ENCODE results near the gene TMOD3. TPM values are rescaled to one million over a fixed set of nuclear protein-coding genes. Genes with fewer than 3 reads are reported as not detected.

Gene TMOD3
- total RNA-seq (2022) (53.6 and 60.1 TPM in 2 replicates), Bru-seq, nascent RNA (percentile 89 among the genes with signal in this experiment), BruChase-seq, experiment 1, labeled RNA remaining after a 6-hour chase (percentile 93 among the genes with signal in this experiment), BruChase-seq, experiment 2, labeled RNA remaining after a 2-hour chase (percentile 84 among the genes with signal in this experiment)
- long read RNA-seq, full-length matches to known transcripts: 69 of 90 reads
- long read RNA-seq, partial matches to known transcripts: 2 of 90 reads
- long read RNA-seq, other reads (novel, unspliced or antisense): 19 of 90 reads

DNA sequence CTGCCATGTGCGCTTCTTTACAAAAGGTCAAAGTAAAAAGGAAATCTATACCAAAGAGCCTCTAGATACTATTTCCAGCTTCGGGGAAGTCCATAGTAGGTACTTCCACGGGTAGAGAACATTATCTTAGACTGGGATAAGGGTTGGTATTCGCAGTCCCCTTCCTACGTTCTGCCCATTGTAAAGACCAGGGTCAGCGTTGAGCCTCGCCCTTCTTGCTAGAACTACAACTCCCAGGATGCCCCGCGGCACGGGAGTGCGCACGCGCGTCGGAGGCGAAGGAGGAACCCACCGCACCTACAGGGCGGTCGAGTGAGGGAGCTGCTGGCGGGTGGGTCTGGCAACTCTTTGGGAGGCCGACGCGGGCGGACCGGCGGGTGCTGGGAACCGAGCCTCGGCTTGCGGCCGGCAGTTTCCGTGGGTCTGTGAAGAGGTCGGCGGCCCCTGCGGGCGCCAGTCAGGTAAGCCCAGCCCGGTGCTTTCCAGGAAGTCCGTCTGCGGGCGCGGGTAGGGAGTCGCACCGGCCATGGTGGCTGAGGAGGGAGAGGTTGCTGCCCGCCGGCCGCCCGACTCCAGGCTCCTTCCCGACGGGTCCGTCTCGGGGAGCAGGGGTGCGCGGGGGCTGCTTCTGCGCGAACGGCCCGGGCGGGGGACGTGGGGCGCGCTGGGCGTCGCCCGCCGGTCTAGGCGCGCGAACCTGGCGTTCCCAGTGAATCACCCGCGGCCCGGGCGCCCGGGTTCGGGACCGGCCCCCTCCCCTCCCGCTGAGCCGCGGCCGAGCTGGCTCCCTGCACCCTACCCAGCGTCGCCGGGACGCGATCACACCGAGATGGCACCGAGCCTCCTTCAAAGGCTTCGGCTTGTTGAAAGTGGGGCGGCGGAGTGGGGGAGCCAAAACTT is at the start of gene TMOD3:
TSS of gene TMOD3 (plus strand) at position 278 of the 900 bp plus-strand sequence. CDS start 33,232 bp downstream, outside the sequence.
- TSS peak; percentile 45 for BruUV-seq (replicated peaks)
- CTCF ChIA-PET: interaction anchor here (0.7 to 1.2 kb wide), 4 partner anchors 11 to 73 kb away, joined by 3 to 4 read pairs (median 4); no protein-coding TSS in a partner anchor
- H3K4me3 Mint-ChIP-seq (ENCODE audit: low read depth, unreplicated experiment): peak within 1 kb of the TSS; percentile 95
- H3K27me3 Mint-ChIP-seq (ENCODE audit: unreplicated experiment): no peaks in the 10 kb centered on the region
- H3K27ac Mint-ChIP-seq (ENCODE audit: unreplicated experiment): peak within 1 kb of the TSS; percentile 91
- TF ChIP-seq, protein P1, sequence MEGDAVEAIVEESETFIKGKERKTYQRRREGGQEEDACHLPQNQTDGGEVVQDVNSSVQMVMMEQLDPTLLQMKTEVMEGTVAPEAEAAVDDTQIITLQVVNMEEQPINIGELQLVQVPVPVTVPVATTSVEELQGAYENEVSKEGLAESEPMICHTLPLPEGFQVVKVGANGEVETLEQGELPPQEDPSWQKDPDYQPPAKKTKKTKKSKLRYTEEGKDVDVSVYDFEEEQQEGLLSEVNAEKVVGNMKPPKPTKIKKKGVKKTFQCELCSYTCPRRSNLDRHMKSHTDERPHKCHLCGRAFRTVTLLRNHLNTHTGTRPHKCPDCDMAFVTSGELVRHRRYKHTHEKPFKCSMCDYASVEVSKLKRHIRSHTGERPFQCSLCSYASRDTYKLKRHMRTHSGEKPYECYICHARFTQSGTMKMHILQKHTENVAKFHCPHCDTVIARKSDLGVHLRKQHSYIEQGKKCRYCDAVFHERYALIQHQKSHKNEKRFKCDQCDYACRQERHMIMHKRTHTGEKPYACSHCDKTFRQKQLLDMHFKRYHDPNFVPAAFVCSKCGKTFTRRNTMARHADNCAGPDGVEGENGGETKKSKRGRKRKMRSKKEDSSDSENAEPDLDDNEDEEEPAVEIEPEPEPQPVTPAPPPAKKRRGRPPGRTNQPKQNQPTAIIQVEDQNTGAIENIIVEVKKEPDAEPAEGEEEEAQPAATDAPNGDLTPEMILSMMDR (IDR thresholded peaks at IDR 0.05; ENCODE audit: unreplicated experiment): no peak
- no peaks in the 10 kb centered on the region for H3K9me3 Mint-ChIP-seq (ENCODE audit: low read depth, unreplicated experiment)
- H3K36me3 Mint-ChIP-seq (ENCODE audit: insufficient read depth, unreplicated experiment): peaks cover 26% of the 10 kb centered on the region
- intact Hi-C loops (cut with micrococcal nuclease; ENCODE audit: unreplicated experiment): loop anchor here (2.0 to 5.0 kb wide), 3 partner anchors 15 to 77 kb away; no protein-coding TSS in a partner anchor
- H3K4me1 Mint-ChIP-seq (ENCODE audit: low read depth, unreplicated experiment): peaks cover 50% of the 10 kb centered on the region
- peak; percentile 94 for DNase-seq

DNA sequence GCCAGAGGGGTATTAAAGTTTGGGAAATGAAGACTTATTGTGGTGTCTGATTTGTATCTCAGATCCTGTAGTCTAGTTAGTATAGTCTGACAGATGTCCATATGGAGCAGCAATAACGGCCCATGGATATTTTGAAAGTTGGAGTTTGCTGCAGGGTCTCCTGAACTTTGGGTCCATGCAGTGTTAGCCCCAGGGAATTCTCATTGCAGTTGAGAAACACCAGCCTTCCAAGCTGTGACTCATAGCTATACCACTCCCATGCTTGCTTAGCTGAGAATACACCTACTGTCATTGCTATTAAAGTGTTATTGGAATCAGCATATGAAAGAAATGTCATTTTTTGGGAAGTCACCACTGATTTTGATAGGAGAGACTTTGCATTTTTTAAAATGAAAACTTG is 48.8 kb upstream of the TMOD3 start:
- intact Hi-C loops (cut with micrococcal nuclease; ENCODE audit: unreplicated experiment): loop anchor here (5.0 to 10.0 kb wide), 2 partner anchors 192 to 444 kb away; partner anchors contain the start of gene LEO1
- TF ChIP-seq, protein P1 (IDR thresholded peaks at IDR 0.05; ENCODE audit: unreplicated experiment): no peak
- H3K9me3 Mint-ChIP-seq (ENCODE audit: low read depth, unreplicated experiment): peaks cover 2% of the 10 kb centered on the region
- no TSS peak for BruUV-seq (replicated peaks)
- no peaks in the 10 kb centered on the region for H3K27me3 Mint-ChIP-seq (ENCODE audit: unreplicated experiment)
- CTCF ChIA-PET: no interaction called here
- H3K36me3 Mint-ChIP-seq (ENCODE audit: insufficient read depth, unreplicated experiment): no peaks in the 10 kb centered on the region
- DNase-seq: no peak
- H3K4me1 Mint-ChIP-seq (ENCODE audit: low read depth, unreplicated experiment): no peaks in the 10 kb centered on the region
- no peak overlapping the region for H3K27ac Mint-ChIP-seq (ENCODE audit: unreplicated experiment)
- H3K4me3 Mint-ChIP-seq (ENCODE audit: low read depth, unreplicated experiment): no peak overlapping the region

DNA sequence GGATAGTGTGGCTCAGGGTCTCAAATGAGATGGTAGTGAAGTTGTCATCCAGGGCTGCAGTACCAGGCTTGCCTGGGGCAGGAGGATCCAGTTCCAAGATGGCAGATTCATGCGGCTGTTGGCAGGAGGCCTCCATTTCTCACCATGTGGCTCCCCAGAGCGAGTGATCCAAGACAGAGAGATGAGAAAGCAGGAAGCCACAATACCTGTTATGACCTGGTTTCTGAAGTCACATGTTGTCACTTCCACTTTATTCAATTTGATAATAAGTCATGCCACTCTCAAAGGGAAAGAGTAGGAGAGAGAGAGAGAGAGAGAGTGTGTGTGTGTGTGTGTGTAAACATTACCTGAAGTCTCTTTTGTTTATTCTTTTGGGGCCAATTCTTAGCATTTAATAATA is 47.9 kb upstream of the TMOD3 start:
- BruUV-seq (replicated peaks): no TSS peak
- intact Hi-C loops (cut with micrococcal nuclease; ENCODE audit: unreplicated experiment): loop anchor here (5.0 to 10.0 kb wide), 2 partner anchors 191 to 443 kb away; partner anchors contain the start of gene LEO1
- DNase-seq: no peak
- Mint-ChIP-seq H3K4me3 (ENCODE audit: low read depth, unreplicated experiment) (no peak overlapping the region), H3K27me3 (ENCODE audit: unreplicated experiment) (no peaks in the 10 kb centered on the region), H3K36me3 (ENCODE audit: insufficient read depth, unreplicated experiment) (no peaks in the 10 kb centered on the region), H3K9me3 (ENCODE audit: low read depth, unreplicated experiment) (peaks cover 2% of the 10 kb centered on the region), H3K4me1 (ENCODE audit: low read depth, unreplicated experiment) (no peaks in the 10 kb centered on the region), H3K27ac (ENCODE audit: unreplicated experiment) (no peak overlapping the region)
- TF ChIP-seq, protein P1 (IDR thresholded peaks at IDR 0.05; ENCODE audit: unreplicated experiment): no peak
- CTCF ChIA-PET: no interaction called here

DNA sequence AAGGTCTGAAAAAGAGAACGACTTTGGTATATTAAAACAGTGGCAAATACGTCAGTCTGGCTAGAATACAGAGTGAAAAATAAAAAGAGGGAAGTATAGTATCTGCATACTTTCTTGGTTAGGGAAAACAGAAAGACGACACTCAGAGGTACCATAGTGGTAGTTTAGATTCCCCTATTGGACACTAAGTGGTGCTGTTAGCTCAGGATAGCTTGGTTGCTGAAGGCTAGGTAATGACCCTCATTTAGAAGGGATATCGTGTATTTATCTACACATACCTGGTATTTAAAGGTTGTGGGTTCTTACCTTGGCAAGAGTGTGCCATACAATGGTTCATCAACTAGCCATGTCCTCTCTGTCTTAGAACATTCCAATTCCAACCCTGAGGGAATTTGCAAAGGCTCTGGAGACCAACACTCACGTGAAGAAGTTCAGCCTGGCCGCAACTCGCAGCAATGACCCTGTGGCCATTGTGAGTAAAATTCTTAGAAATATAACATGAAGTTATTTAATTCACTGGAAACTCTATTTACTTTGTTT is 47.0 kb upstream of the TMOD3 start:
- intact Hi-C loops (cut with micrococcal nuclease; ENCODE audit: unreplicated experiment): loop anchor here (1.0 to 10.0 kb wide), 4 partner anchors 125 to 442 kb away; partner anchors contain the start of gene LEO1
- H3K9me3 Mint-ChIP-seq (ENCODE audit: low read depth, unreplicated experiment): peaks cover 2% of the 10 kb centered on the region
- TF ChIP-seq, protein P1 (IDR thresholded peaks at IDR 0.05; ENCODE audit: unreplicated experiment): no peak
- H3K27me3 Mint-ChIP-seq (ENCODE audit: unreplicated experiment): no peaks in the 10 kb centered on the region
- H3K36me3 Mint-ChIP-seq (ENCODE audit: insufficient read depth, unreplicated experiment): no peaks in the 10 kb centered on the region
- no TSS peak for BruUV-seq (replicated peaks)
- H3K4me3 Mint-ChIP-seq (ENCODE audit: low read depth, unreplicated experiment): no peak overlapping the region
- H3K4me1 Mint-ChIP-seq (ENCODE audit: low read depth, unreplicated experiment): no peaks in the 10 kb centered on the region
- peak; percentile 12 for DNase-seq
- no peak overlapping the region for H3K27ac Mint-ChIP-seq (ENCODE audit: unreplicated experiment)
- CTCF ChIA-PET: interaction anchor here (1.0 kb wide), 1 partner anchor 106 kb away, joined by 4 read pairs; no protein-coding TSS in a partner anchor
